K562 (cell line): ENCODE measurements around the gene SDCBP2. TPM values are rescaled to one million over a fixed set of nuclear protein-coding genes. Genes with fewer than 3 reads are reported as not detected.

Experiments
- ATAC-seq: fragments of 200-7000 bp; cut with Tn5 transposase; 3 replicates; pipeline ENCODE4 v1.9.1; 2020; ENCODE audit warnings: moderate library complexity
- BruUV-seq: library from RNA; stranded (reverse); fragments of 400-500 nt; replicated peaks from 2 replicates; lab custom pipeline; 2021; lab: Mats Ljungman, UMichigan
- CTCF ChIA-PET: fragments of 300-600 bp; formaldehyde crosslinking; extraction: SDS; loops from one replicate; lab custom pipeline; 2021; ENCODE audit warnings: low intra/inter-chr PET ratio; lab: Yijun Ruan, JAX
- POLR2A ChIA-PET: fragments of 300-600, 350-650 bp; sonication (Branson Sonifier 250); formaldehyde crosslinking; extraction: SDS; loops from one replicate; lab custom pipeline; 2021; ENCODE audit warnings: antibody characterized with exemption, inconsistent platforms; lab: Yijun Ruan, JAX
- DNase-seq, 4 experiments: peaks; one replicate each; pipeline versions ENCODE4 v3.0.0 to v3.0.0-alpha.2; 2011 to 2018; ENCODE audit warnings: low spot score in 3 of 4, mixed read lengths in 3 of 4; ENCODE audit errors: extremely low read depth in 1 of 4
- FAIRE-seq: peaks from 2 replicates; lab custom pipeline; 2011; peaks lifted over from hg19 to GRCh38; lab: Jason Lieb, UNC
- H2AFZ ChIP-seq: 2 replicates; pipeline ENCODE4 v1.6.0; 2011; ENCODE audit warnings: low read depth, low read length, control low read depth, inconsistent platforms
- H3K27ac ChIP-seq: fragments of 200-600 bp; 3 replicates; pipeline ENCODE4 v1.8.0; 2011; ENCODE audit warnings: low read depth, mild to moderate bottlenecking, control low read depth, inconsistent platforms, low read length, moderate library complexity, mixed read lengths; ENCODE audit errors: extremely low read depth
- H3K27me3 ChIP-seq, 2 experiments: fragments of 300-600 bp in 1 of 2; 2 replicates in 1 of 2; 3 replicates in 1 of 2; pipeline versions ENCODE4 v1.6.0 to v1.8.0; 2011; ENCODE audit warnings: inconsistent platforms in 2 of 2, low read length in 2 of 2, mild to moderate bottlenecking in 1 of 2, mixed read lengths in 1 of 2, moderate library complexity in 1 of 2; ENCODE audit not compliant: control insufficient read depth in 2 of 2, insufficient read depth in 2 of 2
- H3K36me3 ChIP-seq: fragments of 300-600 bp; 3 replicates; pipeline ENCODE4 v1.8.0; 2011; ENCODE audit warnings: mild to moderate bottlenecking, low read length, inconsistent platforms; ENCODE audit not compliant: control insufficient read depth, insufficient read depth
- H3K4me1 ChIP-seq, 2 experiments: fragments of 200-600 bp in 1 of 2; replicated peaks in 1 of 2; 2 replicates in 1 of 2; 3 replicates in 1 of 2; pipeline versions ENCODE4 v1.5.1 to v1.8.0; 2011; ENCODE audit warnings: inconsistent platforms in 2 of 2, low read length in 2 of 2, mild to moderate bottlenecking in 1 of 2, mixed read lengths in 1 of 2, moderate library complexity in 1 of 2; ENCODE audit not compliant: control insufficient read depth in 2 of 2, insufficient read depth in 2 of 2
- H3K4me2 ChIP-seq: 2 replicates; pipeline ENCODE4 v1.6.1; 2011; ENCODE audit warnings: low read length, control low read depth, inconsistent platforms, mixed read lengths; ENCODE audit not compliant: insufficient read depth
- H3K4me3 ChIP-seq: fragments of 200-600 bp; sonication (generic), shearing (Covaris generic); 2 replicates; pipeline ENCODE4 v1.5.1; 2016; ENCODE audit warnings: control low read depth, inconsistent platforms
- H3K79me2 ChIP-seq: fragments of 200-600 bp; 3 replicates; pipeline ENCODE4 v1.8.0; 2011; ENCODE audit warnings: low read length, inconsistent platforms; ENCODE audit not compliant: control insufficient read depth, insufficient read depth
- H3K9ac ChIP-seq, 2 experiments: 2 replicates each; pipeline versions ENCODE4 v1.6.0 to v1.6.1; 2011; ENCODE audit warnings: low read depth in 2 of 2, low read length in 2 of 2, control low read depth in 1 of 2, inconsistent platforms in 1 of 2, mild to moderate bottlenecking in 1 of 2, mixed read lengths in 1 of 2; ENCODE audit not compliant: insufficient read depth in 1 of 2
- H3K9me1 ChIP-seq: one replicate; pipeline ENCODE4 v1.6.0; 2011; ENCODE audit warnings: inconsistent platforms, mild to moderate bottlenecking, low read length, moderate library complexity; ENCODE audit not compliant: control insufficient read depth, insufficient read depth
- H3K9me3 ChIP-seq: replicated peaks from 2 replicates; pipeline ENCODE4 v1.5.1; 2011; ENCODE audit warnings: low read depth, low read length, inconsistent platforms; ENCODE audit not compliant: control insufficient read depth, insufficient read depth
- H4K20me1 ChIP-seq: replicated peaks from 2 replicates; pipeline ENCODE4 v1.6.1; 2011; ENCODE audit warnings: low read length, inconsistent platforms, mixed read lengths; ENCODE audit not compliant: control insufficient read depth, insufficient read depth
- ATF7 ChIP-seq: fragments of 450-650 bp; IDR thresholded peaks from 2 replicates; pipeline ENCODE4 v1.7.1; 2014; ENCODE audit warnings: mild to moderate bottlenecking, moderate library complexity
- MBD2 ChIP-seq: sonication (generic); IDR thresholded peaks from 2 replicates; pipeline ENCODE4 v1.6.1; 2016; ENCODE audit warnings: low read depth, borderline replicate concordance
- NELFE ChIP-seq: IDR thresholded peaks from 2 replicates; pipeline ENCODE4 v1.6.1; 2011; ENCODE audit warnings: mild to moderate bottlenecking; ENCODE audit not compliant: insufficient read depth, insufficient read length
- PRPF4 ChIP-seq: fragments of 200-400 bp; formaldehyde crosslinking; IDR thresholded peaks from one replicate; pipeline ENCODE4 v1.6.1; 2017; ENCODE audit warnings: low read length, low read depth, mild to moderate bottlenecking; ENCODE audit not compliant: insufficient read depth, poor library complexity, severe bottlenecking
- SNRNP70 ChIP-seq: fragments of 200-400 bp; formaldehyde crosslinking; optimal IDR thresholded peaks from 2 replicates; pipeline ENCODE3; 2017; ENCODE audit warnings: low read depth, low read length
- ZNF175 ChIP-seq: fragments of 200-800 bp; sonication (Bioruptor generic); IDR thresholded peaks from 2 replicates; pipeline ENCODE4 v1.6.1; 2016; ENCODE audit warnings: low read depth, mild to moderate bottlenecking, missing genetic modification characterization, missing compliant biosample characterization
- ZNF583 ChIP-seq: fragments of 250-450 bp; sonication (Bioruptor Pico); IDR thresholded peaks from 2 replicates; pipeline ENCODE4 v1.4.0; 2020
- ZNF584 ChIP-seq: fragments of 200-800 bp; sonication (Bioruptor generic); IDR thresholded peaks from 2 replicates; pipeline ENCODE4 v1.6.1; 2016; ENCODE audit warnings: low read depth, mild to moderate bottlenecking, missing genetic modification characterization, missing compliant biosample characterization
- WGBS: fragments of 100-300 bp; shearing (Covaris generic); methylation state at CpG from one replicate; pipeline ENCODE4 v1.1.6; 2016; ENCODE audit warnings: low coverage, mixed read lengths; ENCODE audit not compliant: insufficient coverage; ENCODE audit errors: missing lambda C conversion rate; 5-methylcytosine and 5-hydroxymethylcytosine counted together
- in situ Hi-C: fragments of 300-500 bp; cut with MboI; formaldehyde crosslinking; loops from 4 replicates; pipeline ENCODE4 v1.15.0; 2018; ENCODE audit warnings: inconsistent platforms, mixed read lengths
- intact Hi-C: fragments of 100-400 bp; cut with micrococcal nuclease; formaldehyde crosslinking; loops from 2 replicates; pipeline ENCODE4 v1.14.2; 2022
- polyA plus RNA-seq, 8 experiments: library from polyadenylated mRNA; depleted of rRNA in 4 of 8; stranded (reverse) in 5 of 8; unstranded in 3 of 8; fragments of >200 nt; fragmentation: Nextera tagmentation in 2 of 8; fragmentation: Illumina TruSeq in 1 of 8; extraction: Ambion mirVana in 2 of 8; extraction: Trizol in 1 of 8; gene quantifications; 2 replicates each; pipeline versions ENCODE4 v1.2.1 to v1.2.3, GENCODE V29; 2011 to 2014; ENCODE audit warnings: inconsistent platforms in 1 of 8, missing spikeins in 1 of 8
- total RNA-seq, 7 experiments: library from RNA; depleted of rRNA in 6 of 7; stranded (reverse); fragments of >200 nt in 6 of 7; fragmentation: Illumina TruSeq in 2 of 7; extraction: Trizol in 2 of 7; gene quantifications; 2 replicates each; pipeline versions ENCODE4 v1.2.1 to v1.2.3, GENCODE V29; 2011 to 2021; ENCODE audit warnings: low replicate concordance in 1 of 7
- TF ChIP-seq, protein P1 (sequence below): fragments of 450-650 bp; formaldehyde crosslinking; IDR thresholded peaks from 2 replicates; pipeline ENCODE4 v1.4.0; 2022; ENCODE audit warnings: missing genetic modification characterization
- TF ChIP-seq, protein P2 (sequence below): fragments of 250-450 bp; sonication (Bioruptor Pico); IDR thresholded peaks from 2 replicates; pipeline ENCODE4 v1.4.0; 2020; ENCODE audit warnings: mild to moderate bottlenecking, moderate library complexity, borderline replicate concordance

Gene SDCBP2
- total and polyA plus RNA-seq, 9 of the 15 experiments (the other 6 are each of a cell fraction or from before 2014, with no cell fraction given): 0.06 to 1.2 (median 0.80) TPM

DNA sequence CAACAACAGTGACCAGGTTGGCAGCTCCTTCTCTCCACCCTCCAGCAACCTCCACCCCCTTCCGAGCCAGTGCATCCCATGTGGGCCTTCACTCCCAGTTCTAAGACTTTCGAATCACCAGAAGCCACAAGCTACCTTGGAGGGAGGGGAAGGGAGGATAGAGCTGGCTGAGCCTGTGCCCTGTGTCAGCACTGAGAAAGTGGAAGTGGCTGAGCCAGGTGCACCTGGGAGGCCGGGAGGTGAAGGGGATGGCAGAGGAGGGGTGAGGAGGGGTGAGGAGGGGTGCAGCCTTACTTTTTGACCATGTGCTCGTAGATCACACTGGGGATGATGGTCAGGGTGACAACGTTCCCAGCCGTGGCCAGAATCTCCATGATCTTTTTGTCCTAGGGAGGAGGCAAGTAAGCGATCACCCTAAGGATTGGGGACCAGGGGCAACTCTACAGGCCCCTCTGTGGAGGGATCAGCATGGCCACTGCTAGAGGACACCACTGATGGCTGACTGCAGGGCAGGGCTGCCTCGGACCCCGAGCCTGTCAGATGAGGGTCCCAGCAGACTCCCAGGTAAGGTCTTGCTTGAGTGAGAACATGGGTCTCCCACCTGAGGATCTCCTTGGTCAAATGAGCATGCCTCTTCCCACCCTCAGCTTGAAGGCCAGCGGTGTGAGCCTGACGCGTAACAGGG, 18.3 kb downstream of the SDCBP2 start:
- CTCF ChIA-PET: no interaction called here
- in situ Hi-C loops: no loop called here
- POLR2A ChIA-PET: interaction anchor here (0.7 kb wide), 1 partner anchor 936 kb away, joined by 3 read pairs; no protein-coding TSS in a partner anchor
- no peak for TF ChIP-seq NELFE
- TF ChIP-seq, all 486 proteins: peak for 0
- intact Hi-C loops: loop anchor here (10.0 kb wide), 1 partner anchor 194 kb away; no protein-coding TSS in a partner anchor
- DNase-seq: no peak
- no peaks in the 10 kb centered on the region for H3K9me1 ChIP-seq
- no peaks in the 10 kb centered on the region for H3K36me3 ChIP-seq
- H3K27me3 ChIP-seq: no peaks in the 10 kb centered on the region
- H3K9me3 ChIP-seq: no peaks in the 10 kb centered on the region
- BruUV-seq: no TSS peak
- H3K4me3 ChIP-seq: no peak overlapping the region
- H3K4me1 ChIP-seq: peaks cover 0 to 19% of the 10 kb centered on the region in 2 experiments; a peak in 2 of 5 replicates
- no peak overlapping the region for H2AFZ ChIP-seq
- H3K9ac ChIP-seq: no peak overlapping the region
- no peak overlapping the region for H3K4me2 ChIP-seq
- H3K27ac ChIP-seq: no peak overlapping the region; the same call in 2 of the 3 replicates
- FAIRE-seq: no peak
- no peaks in the 10 kb centered on the region for H3K79me2 ChIP-seq
- no peak for ATAC-seq
- 44% methylated on average over 7 of the region's 12 CpGs for WGBS
- no peaks in the 10 kb centered on the region for H4K20me1 ChIP-seq

DNA sequence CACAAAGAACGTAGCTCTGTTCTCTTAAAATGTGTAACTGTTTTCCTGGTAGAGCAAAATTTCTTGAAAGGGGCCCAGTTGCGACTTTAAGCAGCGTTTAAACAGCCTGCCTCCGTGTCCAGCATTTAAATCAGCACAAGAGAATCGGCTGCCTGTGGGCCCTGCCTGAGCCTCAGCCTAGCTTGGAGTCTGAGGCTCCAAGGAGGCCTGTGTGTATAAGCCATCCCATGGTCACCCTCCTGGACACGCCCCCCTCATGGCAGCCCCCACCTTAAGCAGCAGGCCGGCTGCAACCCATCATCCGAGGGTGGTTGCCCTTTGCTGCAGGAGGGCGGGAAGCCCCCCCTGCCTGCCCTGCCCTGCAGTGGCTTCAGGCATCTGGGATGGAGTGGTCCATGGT, 18.9 kb downstream of the SDCBP2 start:
- FAIRE-seq (no peak), ATAC-seq (no peak), DNase-seq (no peak)
- 40% methylated on average over 7 of the region's 9 CpGs for WGBS
- Histone ChIP-seq H3K36me3 (no peaks in the 10 kb centered on the region), H3K27me3 (no peaks in the 10 kb centered on the region), H3K27ac (no peak overlapping the region; the same call in 2 of the 3 replicates), H3K79me2 (no peaks in the 10 kb centered on the region), H3K4me1 (peaks cover 0 to 22% of the 10 kb centered on the region in 2 experiments; a peak in 2 of 5 replicates), H3K9ac (no peak overlapping the region), H3K9me1 (no peaks in the 10 kb centered on the region), H3K9me3 (no peaks in the 10 kb centered on the region), H4K20me1 (no peaks in the 10 kb centered on the region), H3K4me2 (no peak overlapping the region), H3K4me3 (no peak overlapping the region), H2AFZ (no peak overlapping the region)
- ChIA-PET CTCF (no interaction called here), POLR2A (interaction anchor here (0.7 kb wide), 1 partner anchor 935 kb away, joined by 3 read pairs; no protein-coding TSS in a partner anchor)
- intact Hi-C loops (loop anchor here (10.0 kb wide), 1 partner anchor 195 kb away; no protein-coding TSS in a partner anchor), in situ Hi-C loops (no loop called here)
- BruUV-seq: no TSS peak
- TF ChIP-seq ZNF175 (CRISPR knock-in tag) (no peak), ATF7 (no peak), ZNF583 (CRISPR knock-in tag) (no peak), SNRNP70 (no peak), MBD2 (no peak), ZNF584 (CRISPR knock-in tag) (no peak), PRPF4 (no peak)
- TF ChIP-seq, protein P1, sequence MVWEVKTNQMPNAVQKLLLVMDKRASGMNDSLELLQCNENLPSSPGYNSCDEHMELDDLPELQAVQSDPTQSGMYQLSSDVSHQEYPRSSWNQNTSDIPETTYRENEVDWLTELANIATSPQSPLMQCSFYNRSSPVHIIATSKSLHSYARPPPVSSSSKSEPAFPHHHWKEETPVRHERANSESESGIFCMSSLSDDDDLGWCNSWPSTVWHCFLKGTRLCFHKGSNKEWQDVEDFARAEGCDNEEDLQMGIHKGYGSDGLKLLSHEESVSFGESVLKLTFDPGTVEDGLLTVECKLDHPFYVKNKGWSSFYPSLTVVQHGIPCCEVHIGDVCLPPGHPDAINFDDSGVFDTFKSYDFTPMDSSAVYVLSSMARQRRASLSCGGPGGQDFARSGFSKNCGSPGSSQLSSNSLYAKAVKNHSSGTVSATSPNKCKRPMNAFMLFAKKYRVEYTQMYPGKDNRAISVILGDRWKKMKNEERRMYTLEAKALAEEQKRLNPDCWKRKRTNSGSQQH: no peak
- TF ChIP-seq, protein P2, sequence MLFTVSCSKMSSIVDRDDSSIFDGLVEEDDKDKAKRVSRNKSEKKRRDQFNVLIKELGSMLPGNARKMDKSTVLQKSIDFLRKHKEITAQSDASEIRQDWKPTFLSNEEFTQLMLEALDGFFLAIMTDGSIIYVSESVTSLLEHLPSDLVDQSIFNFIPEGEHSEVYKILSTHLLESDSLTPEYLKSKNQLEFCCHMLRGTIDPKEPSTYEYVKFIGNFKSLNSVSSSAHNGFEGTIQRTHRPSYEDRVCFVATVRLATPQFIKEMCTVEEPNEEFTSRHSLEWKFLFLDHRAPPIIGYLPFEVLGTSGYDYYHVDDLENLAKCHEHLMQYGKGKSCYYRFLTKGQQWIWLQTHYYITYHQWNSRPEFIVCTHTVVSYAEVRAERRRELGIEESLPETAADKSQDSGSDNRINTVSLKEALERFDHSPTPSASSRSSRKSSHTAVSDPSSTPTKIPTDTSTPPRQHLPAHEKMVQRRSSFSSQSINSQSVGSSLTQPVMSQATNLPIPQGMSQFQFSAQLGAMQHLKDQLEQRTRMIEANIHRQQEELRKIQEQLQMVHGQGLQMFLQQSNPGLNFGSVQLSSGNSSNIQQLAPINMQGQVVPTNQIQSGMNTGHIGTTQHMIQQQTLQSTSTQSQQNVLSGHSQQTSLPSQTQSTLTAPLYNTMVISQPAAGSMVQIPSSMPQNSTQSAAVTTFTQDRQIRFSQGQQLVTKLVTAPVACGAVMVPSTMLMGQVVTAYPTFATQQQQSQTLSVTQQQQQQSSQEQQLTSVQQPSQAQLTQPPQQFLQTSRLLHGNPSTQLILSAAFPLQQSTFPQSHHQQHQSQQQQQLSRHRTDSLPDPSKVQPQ (CRISPR knock-in tag): no peak
